HG03045 (cell line): Measurements from ENCODE around the gene RBFOX2.
"Not testable (repeated sequence)": the region's sequence is repeated elsewhere in the genome, so short reads cannot be mapped to it uniquely, and the experiment has no call there.

Experiments used
- ATAC-seq: cut with Tn5 transposase; IDR thresholded peaks from one replicate; pipeline ENCODE4 v1.9.1; 2021; ENCODE audit warnings: mild to moderate bottlenecking, moderate library complexity; ENCODE audit not compliant: unreplicated experiment

RBFOX2 gene, protein sequence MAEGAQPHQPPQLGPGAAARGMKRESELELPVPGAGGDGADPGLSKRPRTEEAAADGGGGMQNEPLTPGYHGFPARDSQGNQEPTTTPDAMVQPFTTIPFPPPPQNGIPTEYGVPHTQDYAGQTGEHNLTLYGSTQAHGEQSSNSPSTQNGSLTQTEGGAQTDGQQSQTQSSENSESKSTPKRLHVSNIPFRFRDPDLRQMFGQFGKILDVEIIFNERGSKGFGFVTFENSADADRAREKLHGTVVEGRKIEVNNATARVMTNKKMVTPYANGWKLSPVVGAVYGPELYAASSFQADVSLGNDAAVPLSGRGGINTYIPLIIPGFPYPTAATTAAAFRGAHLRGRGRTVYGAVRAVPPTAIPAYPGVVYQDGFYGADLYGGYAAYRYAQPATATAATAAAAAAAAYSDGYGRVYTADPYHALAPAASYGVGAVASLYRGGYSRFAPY

DNA sequence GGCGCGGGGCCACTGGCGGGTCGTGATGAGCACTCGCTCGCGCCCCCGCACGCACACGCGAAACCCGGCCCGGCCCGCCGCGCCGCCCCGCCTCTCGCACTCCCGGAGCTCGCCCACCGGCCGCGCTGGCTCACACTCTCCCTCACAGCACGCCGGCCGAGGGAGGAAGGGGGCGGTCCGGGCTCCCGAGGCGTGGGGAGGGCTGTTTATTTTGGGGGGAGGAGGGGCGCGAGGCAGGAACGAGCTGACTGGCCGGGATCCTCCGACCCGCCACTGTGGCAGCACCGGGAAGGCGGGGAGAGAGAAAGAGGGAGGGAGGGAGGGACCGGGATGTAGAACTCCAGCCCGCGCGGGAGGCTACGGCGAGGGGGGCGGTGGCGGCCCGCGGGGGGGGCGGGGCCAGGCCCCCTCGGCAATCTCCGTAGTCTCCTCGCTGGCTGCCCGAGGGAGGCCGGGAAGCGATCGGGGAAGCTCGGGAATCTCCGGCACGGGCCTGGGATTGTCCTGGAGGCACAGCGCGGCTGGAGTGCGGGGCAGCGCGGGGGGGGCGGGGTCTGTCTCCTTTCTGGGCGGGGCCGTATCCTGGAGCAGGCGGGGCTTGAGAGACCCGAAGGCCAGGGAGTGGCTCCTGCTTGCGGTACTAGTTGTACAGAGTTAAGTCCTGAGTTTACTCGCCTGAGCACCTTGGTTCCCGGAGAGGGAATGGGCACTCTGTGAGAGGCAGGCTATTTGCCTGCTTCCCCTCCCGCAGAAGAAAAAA is at the start of gene RBFOX2:
Gene RBFOX2, minus strand, starts transcription at position 179 of the 760 bp plus-strand sequence. CDS start 399 bp downstream, outside the sequence.
- no peak for ATAC-seq

DNA sequence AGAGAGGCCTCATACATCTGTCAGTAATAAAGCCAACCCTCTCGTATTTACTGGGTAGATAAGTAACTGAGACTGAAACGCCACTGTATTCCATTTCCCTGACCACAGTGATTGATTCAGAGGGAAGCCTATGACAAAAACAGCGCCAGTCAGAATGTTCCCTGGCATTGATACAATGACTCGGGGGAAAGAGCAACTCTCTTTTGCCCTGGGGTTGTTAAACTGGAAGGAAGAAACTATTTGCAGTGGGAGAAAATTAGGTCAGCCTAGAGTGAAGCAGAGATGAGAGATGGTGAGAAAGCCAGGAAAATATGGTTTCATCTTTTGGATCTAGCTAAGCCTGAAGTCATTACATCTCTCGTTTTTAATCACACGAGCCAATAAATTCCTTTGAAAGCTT is 48.6 kb upstream of the RBFOX2 start:
- no peak for ATAC-seq

DNA sequence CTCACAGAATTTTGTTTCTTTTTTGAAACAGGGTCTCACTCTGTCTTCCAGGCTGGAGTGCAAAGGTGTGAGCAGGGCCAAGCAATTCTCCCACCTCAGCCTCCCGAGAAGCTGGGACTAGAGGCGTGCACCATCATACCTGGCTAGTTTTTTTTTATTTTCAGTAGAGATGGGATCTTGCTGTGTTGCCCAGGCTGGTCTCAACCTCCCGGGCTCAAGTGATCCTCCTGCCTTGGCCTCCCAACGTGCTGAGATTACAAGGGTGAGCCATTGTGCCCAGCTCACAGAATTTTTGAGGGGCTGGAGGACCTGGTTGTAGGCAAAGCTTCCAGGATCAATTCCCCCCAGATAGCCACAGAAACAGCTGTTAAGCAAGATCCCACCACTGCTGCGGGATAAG is 47.1 kb upstream of the RBFOX2 start:
- ATAC-seq = no peak

DNA sequence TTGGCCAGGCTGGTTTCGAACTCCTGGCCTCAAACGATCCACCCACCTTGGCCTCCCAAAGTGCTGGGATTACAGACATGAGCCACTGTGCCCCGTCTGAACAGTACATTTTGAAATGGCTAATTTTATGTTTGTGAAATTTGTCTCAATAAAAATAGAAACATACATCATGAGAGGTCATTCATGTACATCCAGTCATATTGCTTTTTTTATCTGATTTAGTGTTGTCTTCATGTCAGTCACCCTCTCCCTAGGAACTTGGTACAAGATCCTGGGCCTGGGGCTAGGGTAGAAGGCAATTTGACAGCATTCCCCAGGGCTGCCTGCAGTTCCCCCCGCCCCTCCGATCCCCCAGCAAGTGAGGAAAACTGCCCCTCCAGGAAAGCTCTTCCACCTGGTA is 46.6 kb upstream of the RBFOX2 start:
- no peak for ATAC-seq

DNA sequence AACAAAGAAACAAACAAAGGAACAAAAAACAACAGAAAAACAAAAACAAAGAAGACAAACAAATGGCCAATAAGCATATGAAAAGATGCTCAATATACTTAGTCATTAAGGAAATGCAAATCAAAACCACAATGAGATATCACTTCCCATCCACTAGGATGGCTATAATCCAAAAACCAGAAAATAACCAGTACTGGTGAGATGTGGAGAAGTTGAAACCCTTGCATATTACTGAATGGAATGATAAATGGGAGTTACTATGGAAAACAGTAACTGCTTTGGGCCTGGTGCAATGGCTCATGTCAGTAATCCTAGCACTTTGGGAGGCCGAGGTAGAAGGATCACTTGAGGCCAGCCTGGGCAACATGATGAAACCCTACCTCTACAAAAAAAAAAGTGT is 44.9 kb upstream of the RBFOX2 start:
- ATAC-seq = no peak

DNA sequence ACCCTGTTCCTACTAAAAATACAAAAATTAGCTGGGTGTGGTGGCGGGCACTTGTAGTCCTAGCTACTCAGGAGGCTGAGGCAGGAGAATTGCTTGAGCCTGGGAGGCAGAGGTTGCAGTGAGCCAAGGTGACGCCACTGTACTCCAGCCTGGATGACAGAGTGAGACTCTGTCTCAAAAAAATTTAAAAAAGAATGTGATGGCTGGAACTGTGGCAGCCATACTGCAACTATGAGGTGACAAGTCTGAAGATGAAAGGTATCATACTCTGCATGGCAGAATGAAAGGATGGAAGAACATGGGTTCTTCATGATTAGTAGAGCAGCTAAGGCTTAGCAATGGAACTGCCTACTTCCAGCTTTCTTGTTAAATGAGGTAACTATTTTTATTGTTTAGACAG is 42.0 kb upstream of the RBFOX2 start:
- not testable (repeated sequence) for ATAC-seq

DNA sequence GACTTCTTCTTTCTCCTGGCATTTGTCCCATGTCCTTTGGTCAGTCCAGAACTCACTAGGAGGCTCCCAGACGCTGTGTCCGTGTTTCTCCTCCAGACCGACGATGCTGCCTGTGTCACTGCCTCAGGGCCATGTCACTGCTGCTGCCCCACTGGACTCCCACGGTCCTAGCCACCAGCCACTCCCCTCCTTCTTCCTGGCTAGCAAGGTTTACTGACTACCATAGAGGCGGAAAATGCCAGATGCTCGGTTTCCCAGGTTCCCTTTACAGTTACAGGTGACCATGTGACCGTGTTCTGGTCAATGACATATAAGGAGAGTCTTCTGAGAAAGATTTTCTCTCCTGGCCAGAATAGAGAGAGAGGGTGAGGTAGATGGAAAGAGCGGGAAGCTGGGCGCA is 40.7 kb upstream of the RBFOX2 start:
- no peak for ATAC-seq

DNA sequence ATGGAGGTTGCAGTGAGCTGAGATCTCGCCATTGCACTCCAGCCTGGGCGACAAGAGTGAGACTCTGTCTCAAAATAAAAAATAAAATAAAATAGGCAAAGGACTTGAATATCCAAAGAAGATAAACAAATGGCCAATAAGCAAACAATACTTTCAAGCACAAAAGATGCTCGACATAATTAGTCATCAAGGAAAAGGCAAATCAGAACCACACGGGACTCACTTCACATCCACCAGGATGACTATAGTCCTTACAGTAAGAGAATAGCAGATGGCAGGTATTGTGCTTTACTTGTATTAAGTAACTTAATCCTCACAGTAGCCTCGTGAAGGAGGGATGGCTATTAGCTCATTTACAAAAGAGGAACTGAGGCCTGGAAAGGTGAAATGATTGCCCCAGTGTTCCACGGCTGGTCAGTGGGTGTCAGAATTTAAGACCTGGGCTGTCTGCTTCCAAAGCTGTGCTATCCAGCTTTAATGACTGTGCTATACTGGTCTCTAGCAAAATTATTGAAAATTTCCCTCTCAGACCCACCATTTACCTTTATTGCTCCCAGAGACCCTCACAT is 40.2 kb upstream of the RBFOX2 start:
- ATAC-seq = no peak

DNA sequence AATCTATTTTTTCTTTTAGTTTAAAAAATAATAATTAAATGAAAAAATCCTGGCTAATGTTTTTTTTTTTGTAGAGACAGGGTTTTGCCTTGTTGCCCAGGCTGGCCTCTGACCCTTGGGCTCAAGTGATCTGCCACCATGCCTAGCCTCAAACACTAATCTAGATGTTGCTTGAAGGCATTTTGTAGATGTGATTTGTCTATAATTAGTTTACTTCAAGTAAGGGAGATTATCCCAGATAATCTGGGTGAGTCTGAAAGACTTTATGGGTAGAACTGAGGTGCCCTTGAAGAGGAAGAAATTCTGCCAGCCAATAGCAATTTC is 38.6 kb upstream of the RBFOX2 start:
- no peak for ATAC-seq

DNA sequence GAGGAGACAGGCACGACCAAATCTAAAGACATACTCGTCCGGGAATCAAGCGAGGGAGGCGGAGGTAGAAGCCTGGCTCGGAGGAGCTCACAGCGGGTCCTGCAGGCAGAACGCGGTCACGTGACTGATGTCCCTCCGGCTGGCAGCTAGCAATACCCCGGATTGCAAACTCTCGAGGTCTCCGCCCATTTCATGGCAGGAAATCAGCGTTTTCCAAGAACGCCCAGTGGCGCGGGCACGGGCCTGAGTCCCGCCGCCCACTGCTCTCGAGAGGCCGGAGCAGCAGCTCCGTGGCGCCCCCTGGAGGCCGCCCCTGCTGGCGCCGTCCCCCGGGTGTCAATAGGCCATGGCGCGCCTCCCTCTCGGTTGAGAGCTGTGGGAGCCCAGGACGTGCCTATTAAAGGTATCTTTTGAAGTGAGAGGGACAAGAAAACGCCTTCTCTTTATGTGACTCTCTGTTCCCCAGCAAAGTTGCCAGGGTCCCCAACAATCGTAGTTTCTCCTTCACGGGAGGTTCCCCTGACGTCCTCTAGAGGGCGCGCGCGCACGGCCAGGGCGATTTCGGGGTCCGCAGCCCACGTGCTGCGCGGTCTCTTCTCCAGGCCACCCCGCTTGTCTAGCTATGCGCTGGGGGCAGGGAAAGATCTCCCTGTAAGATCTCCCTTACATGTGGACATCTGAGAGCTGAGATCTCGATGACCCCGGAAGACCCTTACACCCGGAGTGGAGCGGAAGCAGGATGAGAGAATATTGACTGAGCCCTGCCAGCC is 37.3 kb upstream of the RBFOX2 start:
- no peak for ATAC-seq

DNA sequence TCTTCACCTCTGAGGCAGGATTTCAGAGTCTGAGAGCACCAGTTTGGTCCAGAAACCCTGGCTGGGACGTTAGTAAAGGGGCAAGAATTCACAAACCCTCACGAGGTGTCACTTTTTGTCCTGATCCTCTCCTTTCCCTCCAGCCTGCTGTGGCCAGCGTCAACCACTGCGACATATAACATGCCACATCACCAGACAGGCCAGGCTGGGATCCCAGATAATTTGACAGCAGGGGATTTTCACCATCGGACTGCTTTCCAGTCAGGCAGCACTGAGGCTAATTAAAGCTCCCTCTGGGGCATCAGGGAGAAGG is 36.8 kb upstream of the RBFOX2 start:
- no peak for ATAC-seq

DNA sequence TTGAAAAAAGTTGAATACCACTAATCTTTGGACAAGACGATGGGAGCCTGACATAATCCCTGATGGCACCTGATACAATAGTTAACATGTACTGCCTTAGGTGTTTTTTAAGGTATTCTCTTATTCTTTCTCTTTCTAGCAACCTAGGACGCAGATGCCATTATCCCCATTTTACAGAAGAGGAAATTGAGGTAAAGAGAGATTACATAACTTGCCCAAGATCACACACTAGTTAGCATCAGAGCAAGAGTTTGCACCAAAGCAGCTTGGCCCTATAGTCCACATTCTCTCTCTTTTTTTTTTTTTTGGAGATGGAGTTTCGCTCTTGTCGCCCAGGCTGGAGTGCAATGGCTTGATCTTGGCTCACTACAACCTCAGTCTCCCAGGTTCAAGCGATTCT is 35.7 kb upstream of the RBFOX2 start:
- ATAC-seq = no peak

DNA sequence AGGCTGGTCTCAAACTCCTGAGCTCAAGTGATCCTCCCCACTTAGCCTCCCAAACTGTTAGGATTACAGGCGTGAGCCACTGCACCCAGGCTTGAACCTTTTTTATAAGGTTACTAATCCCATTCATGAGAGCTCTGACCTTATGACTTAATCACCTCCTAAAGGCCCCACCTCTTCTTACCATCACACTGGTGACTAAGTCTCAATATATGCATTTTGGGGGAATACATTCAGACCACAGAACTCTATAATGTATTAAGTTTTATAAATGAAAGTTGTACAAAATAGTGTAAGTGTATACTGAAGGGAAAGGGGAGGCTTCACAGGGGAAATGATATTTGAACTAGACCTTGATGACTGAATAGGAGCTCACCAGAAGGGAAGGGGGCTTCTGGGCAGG is 28.4 kb upstream of the RBFOX2 start:
- no peak for ATAC-seq

DNA sequence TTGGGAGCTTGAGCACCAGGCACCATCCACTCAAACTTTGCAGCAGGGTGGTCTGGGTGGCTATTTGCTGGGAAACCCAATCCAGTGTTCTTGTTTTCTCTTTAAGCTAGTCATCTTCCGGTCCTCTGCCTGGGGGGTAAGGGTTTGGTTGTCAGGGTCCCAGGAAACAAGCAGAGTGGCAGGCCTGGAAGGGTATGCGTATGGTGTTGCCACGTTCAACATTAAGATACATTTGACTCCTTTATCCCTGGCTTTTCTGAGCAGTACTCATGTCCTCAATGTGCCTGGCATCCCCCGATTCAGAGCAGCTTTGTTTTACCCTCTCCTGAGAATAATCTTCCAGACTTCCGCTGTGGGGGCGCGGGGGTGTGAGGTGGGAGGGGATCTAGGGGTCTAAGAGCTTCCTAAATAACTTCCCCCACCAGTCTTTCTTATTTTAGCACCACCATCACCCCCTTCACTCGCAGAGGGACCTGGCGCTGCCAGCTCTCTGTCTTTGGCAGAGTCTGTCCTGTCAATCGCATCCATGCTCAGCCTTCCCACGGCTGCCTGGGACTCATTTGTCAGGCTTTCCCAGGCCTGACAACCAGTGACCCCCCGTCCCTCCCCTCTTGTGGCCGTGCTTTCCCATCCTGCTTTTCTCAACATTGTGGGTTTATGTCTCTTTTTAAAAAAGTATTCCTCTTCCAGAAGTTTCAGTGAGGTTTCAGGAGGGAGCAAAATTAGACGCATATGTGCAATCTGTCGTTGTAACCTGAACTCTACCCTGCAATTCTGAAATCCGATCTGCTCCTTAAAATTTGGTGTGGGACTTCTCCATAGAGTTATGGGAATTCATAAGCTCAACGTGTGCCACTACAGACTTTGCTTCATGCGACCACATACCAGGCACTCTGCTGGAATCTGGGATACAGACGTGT is 27.0 kb upstream of the RBFOX2 start:
- no peak for ATAC-seq

DNA sequence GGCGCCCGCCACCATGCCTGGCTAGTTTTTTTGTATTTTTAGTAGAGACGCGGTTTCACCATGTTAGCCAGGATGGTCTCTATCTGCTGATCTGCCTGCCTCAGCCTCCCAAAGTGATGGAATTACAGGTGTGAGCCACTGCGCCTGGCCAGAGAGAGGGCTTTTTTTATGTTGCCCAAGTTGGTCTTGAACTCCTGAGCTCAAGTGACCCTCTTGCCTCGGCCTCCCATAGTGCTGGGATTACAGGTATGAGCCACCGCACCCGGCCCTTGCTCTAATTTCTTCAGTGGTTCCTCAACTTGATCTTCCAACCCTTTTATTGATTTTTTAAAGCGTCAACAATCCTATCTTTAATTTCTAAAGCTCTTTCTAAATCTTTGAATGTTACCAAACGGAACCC is 25.8 kb upstream of the RBFOX2 start:
- not testable (repeated sequence) for ATAC-seq

DNA sequence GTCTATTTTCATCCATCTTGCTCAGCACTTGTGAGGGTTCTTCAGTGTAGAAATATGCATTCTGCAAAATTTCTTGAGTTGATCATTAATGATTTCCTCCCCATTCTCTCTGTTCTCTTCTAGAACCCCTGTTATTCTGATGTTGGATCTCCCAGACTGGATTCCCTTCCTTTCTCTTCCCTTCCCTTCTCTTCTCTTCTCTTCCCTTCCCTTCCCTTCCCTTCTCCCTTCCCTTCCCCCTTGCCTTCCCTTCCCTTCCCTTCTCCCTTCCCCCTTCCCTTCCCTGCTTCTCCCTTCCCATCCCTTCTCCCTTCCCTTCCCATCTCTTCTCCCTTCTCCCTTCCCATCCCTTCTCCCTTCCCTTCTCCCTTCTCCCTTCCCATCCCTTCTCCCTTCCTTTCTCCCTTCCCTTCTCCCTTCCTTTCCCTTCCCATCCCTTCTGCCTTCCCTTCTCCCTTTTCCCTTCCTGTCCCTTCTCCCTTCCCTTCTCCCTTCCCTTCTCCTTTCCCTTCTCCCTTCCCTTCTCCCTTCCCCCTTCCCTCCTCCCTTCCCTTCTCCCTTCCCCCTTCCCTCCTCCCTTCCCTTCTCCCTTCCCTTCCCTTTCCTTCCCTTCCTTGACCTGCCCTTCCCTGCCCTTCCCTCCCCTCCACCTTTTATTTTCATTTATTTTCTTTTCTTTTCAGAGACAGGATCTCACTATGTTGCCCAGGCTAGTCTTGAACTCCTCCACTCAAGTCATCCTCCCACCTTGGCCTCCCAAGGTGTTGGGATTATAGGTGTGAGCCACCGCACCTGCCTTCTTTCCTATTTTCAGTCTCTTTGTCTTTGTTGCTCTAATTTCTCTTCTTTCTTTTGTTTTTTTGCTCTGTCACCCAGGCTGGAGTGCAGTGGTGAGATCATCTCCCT is 24.9 kb upstream of the RBFOX2 start:
- ATAC-seq = no peak

DNA sequence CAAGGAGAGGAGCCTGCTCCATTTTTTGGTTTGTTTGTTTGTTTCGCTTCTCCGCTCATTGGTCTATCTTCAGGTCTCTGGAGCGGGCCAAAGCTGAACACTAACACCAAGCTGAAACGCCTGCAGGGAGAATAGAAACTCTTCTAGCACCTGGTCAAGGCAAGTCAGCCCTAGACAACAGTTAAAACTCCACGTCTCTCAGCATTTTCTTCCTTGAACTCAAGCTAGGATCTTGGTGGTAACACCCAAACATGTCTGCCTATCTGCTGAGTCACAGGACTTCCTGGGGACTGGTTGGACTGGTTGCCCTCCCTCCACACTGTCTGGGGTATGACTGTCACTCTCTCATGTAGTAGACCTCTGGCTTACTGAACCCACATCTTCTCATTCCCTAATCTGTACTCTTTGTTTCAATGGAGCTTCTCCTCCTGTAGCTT is 23.9 kb upstream of the RBFOX2 start:
- no peak for ATAC-seq

DNA sequence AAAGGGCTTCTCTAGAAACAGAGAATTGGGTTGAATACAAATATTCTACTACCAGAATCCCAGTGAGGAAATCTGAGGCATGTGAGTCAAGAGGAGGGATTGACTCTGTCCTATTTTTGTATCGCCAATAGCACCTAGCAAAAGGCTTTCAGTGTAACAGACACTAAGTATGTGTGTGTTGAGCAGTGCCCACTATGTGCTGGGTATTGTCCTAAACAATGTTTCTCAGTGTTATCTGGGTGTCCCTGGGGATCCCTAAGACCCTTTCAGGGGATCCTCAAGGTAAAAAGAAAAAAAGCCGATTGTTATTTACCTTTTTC is 21.0 kb upstream of the RBFOX2 start:
- ATAC-seq = no peak

DNA sequence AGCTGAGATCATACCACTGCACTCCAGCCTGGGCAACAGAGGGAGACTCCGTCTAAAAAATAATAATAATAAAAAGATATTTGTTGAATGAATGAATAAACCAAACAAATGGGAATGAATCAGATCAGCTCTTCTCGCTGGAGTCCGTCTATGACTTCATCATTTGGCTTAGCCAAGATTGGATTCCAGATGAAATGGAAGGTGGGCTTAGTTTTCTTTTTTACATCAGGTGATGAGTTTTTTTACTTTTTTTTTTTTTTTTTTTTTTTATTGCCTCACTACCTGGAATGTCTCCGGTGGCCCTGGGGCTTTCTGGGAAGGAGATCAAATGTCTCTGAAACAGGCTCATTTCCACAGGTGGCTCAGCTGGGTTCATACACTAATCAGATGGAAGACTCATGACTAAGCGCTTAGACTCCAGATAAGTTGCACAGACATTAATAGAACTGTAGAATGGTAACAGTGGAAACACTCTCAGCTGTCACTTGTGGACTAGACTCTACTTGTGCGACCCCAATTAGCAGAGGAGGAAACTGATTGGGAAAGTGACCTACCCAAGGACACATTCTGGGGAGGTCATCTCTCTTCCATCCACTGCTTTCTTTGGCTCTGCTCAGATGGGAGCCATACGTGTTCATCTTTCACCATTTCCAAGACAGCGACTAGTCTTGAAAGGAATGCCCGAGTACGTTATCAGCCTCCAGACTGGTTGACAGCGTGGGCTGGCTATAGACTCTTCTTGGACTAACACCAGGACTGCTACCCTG is 20.5 kb upstream of the RBFOX2 start:
- ATAC-seq = no peak
